K562 (cell line): Measurements from ENCODE around the gene ZNF646. TPM values are rescaled to one million over a fixed set of nuclear protein-coding genes. Genes with fewer than 3 reads are reported as not detected.

Experiments
- CREB3 ChIP-seq: fragments of 450-650 bp; conservative IDR thresholded peaks from 2 replicates; pipeline ENCODE4 v1.6.1; 2016; ENCODE audit warnings: missing genetic modification characterization, low read depth, mild to moderate bottlenecking, missing compliant biosample characterization, moderate library complexity
- DACH1 ChIP-seq: fragments of 450-650 bp; IDR thresholded peaks from 2 replicates; pipeline ENCODE4 v1.6.1; 2018; ENCODE audit not compliant: partially characterized antibody
- FOXK1 ChIP-seq: sonication (generic); formaldehyde crosslinking; IDR thresholded peaks from 2 replicates; pipeline ENCODE4 v1.8.0; 2022; ENCODE audit warnings: missing genetic modification reagents, mild to moderate bottlenecking, borderline replicate concordance
- GABPB1 ChIP-seq: sonication (generic); formaldehyde crosslinking; IDR thresholded peaks from 2 replicates; pipeline ENCODE4 v1.8.0; 2022; ENCODE audit warnings: mild to moderate bottlenecking, missing genetic modification reagents
- GATAD2B ChIP-seq: fragments of 450-650 bp; IDR thresholded peaks from 2 replicates; pipeline ENCODE4 v1.6.1; 2017; ENCODE audit warnings: mild to moderate bottlenecking, borderline replicate concordance
- IFI16 ChIP-seq: fragments of 250-450 bp; sonication (Bioruptor Pico); IDR thresholded peaks from 2 replicates; pipeline ENCODE4 v2.1.2; 2022; ENCODE audit warnings: mild to moderate bottlenecking, inconsistent platforms
- NFE2L1 ChIP-seq: fragments of 450-650 bp; IDR thresholded peaks from 2 replicates; pipeline ENCODE4 v1.6.1; 2016; ENCODE audit warnings: missing genetic modification characterization, low read depth, mild to moderate bottlenecking, missing compliant biosample characterization, moderate library complexity, borderline replicate concordance
- RCOR1 ChIP-seq, 2 experiments: IDR thresholded peaks; 2 replicates each; pipeline ENCODE4 v1.6.1; 2012; ENCODE audit warnings: low read depth in 2 of 2, low read length in 2 of 2, borderline replicate concordance in 1 of 2, improper control_type of control experiment in 1 of 2
- SAP30 ChIP-seq: fragments of 200-600 bp; sonication (generic); IDR thresholded peaks from 2 replicates; pipeline ENCODE4 v1.6.1; 2012; ENCODE audit warnings: borderline replicate concordance, low read depth, mild to moderate bottlenecking, moderate library complexity, low read length, control low read depth, inconsistent platforms; ENCODE audit not compliant: insufficient read depth, poor library complexity, severe bottlenecking
- ZBTB12 ChIP-seq: fragments of 250-450 bp; sonication (Bioruptor Pico); IDR thresholded peaks from 2 replicates; pipeline ENCODE4 v1.4.0; 2020
- ZFP36 ChIP-seq: fragments of 150-350 bp; IDR thresholded peaks from 2 replicates; pipeline ENCODE4 v1.6.1; 2018; ENCODE audit warnings: low read length, low read depth; ENCODE audit not compliant: partially characterized antibody
- ZNF24 ChIP-seq: fragments of 450-650 bp; IDR thresholded peaks from 2 replicates; pipeline ENCODE4 v1.6.1; 2016
- polyA plus RNA-seq, 8 experiments: library from polyadenylated mRNA; depleted of rRNA in 4 of 8; stranded (reverse) in 5 of 8; unstranded in 3 of 8; fragments of >200 nt; fragmentation: Nextera tagmentation in 2 of 8; fragmentation: Illumina TruSeq in 1 of 8; extraction: Ambion mirVana in 2 of 8; extraction: Trizol in 1 of 8; gene quantifications; 2 replicates each; pipeline versions ENCODE4 v1.2.1 to v1.2.3, GENCODE V29; 2011 to 2014; ENCODE audit warnings: inconsistent platforms in 1 of 8, missing spikeins in 1 of 8
- total RNA-seq, 7 experiments: library from RNA; depleted of rRNA in 6 of 7; stranded (reverse); fragments of >200 nt in 6 of 7; fragmentation: Illumina TruSeq in 2 of 7; extraction: Trizol in 2 of 7; gene quantifications; 2 replicates each; pipeline versions ENCODE4 v1.2.1 to v1.2.3, GENCODE V29; 2011 to 2021; ENCODE audit warnings: low replicate concordance in 1 of 7
- TF ChIP-seq, protein P1 (sequence below): fragments of 450-650 bp; formaldehyde crosslinking; IDR thresholded peaks from 2 replicates; pipeline ENCODE4 v1.4.0; 2020; ENCODE audit warnings: mild to moderate bottlenecking
- TF ChIP-seq, protein P2 (sequence below): fragments of 200-400 bp; formaldehyde crosslinking; IDR thresholded peaks from 2 replicates; pipeline ENCODE4 v1.6.1; 2017; ENCODE audit warnings: mild to moderate bottlenecking, low read depth, low read length, moderate library complexity
- TF ChIP-seq, protein P3 (sequence below): fragments of 200-800 bp; sonication (Bioruptor generic); IDR thresholded peaks from 2 replicates; pipeline ENCODE4 v1.6.1; 2016; ENCODE audit warnings: missing genetic modification characterization, missing compliant biosample characterization

Gene ZNF646
- total and polyA plus RNA-seq, 9 of the 15 experiments (the other 6 are each of a cell fraction or from before 2014, with no cell fraction given) = 0.08 to 20.6 (median 8.0) TPM

DNA sequence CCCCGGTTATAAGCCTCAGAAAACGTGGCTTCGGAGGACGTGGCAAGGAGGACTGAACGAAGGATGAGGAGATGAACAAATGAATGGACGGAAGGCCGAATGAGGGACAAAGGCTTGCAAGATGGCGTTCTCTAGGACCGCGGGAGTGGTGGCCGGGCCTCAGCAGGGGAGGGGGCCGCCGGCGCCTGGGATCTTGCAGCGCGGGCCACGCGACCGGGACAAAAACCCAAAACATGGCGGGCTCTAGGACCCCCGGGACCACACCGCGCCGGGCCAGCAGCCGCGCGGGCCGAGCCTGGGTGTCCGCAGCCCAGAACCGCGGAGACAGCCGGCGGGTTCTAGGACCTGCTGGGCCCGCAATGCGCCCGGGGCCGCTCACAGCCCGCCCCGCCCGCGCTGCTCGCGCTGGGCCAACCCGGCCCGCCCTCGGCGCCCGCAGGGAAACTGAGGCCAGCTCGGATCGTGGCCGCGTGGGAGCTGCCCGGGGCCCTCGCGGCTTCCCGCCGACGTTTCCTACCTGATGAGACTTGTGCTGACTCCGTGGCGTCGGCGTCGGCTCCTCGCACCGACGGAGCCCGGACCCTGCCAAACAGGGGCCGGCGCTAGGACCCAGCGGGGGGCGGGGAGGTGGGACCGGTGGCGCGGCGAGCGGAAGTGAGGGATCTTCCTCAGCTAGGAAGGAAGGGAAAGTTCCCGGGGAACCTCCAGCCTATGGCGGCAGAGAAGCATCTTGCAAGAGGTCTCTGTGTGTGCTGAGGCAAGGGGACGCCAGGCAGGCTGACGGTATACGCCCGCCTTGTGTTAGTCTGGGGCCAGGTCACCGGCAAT, 866 bp upstream of the ZNF646 start (continued):
- TF ChIP-seq, protein P1, sequence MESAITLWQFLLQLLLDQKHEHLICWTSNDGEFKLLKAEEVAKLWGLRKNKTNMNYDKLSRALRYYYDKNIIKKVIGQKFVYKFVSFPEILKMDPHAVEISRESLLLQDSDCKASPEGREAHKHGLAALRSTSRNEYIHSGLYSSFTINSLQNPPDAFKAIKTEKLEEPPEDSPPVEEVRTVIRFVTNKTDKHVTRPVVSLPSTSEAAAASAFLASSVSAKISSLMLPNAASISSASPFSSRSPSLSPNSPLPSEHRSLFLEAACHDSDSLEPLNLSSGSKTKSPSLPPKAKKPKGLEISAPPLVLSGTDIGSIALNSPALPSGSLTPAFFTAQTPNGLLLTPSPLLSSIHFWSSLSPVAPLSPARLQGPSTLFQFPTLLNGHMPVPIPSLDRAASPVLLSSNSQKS (CRISPR knock-in tag) = no peak
- TF ChIP-seq NFE2L1 (tag) (no peak), DACH1 (no peak), ZNF24 (peak; percentile 99), ZFP36 (no peak), GABPB1 (CRISPR knock-in tag) (no peak; the same call in 1 of the 2 replicates), GATAD2B (no peak; the same call in 1 of the 2 replicates), SAP30 (peak; percentile 74), ZBTB12 (CRISPR knock-in tag) (no peak), IFI16 (CRISPR knock-in tag) (no peak), CREB3 (tag) (no peak), RCOR1 (IDR thresholded peaks at IDR 0.05; ENCODE audit: borderline replicate concordance in 1 of 2, low read depth in 2 of 2, low read length in 2 of 2) (no peak; a peak in 1 of 4 replicates), FOXK1 (peak; percentile 58; the same call in 1 of the 2 replicates)
- TF ChIP-seq, protein P2, sequence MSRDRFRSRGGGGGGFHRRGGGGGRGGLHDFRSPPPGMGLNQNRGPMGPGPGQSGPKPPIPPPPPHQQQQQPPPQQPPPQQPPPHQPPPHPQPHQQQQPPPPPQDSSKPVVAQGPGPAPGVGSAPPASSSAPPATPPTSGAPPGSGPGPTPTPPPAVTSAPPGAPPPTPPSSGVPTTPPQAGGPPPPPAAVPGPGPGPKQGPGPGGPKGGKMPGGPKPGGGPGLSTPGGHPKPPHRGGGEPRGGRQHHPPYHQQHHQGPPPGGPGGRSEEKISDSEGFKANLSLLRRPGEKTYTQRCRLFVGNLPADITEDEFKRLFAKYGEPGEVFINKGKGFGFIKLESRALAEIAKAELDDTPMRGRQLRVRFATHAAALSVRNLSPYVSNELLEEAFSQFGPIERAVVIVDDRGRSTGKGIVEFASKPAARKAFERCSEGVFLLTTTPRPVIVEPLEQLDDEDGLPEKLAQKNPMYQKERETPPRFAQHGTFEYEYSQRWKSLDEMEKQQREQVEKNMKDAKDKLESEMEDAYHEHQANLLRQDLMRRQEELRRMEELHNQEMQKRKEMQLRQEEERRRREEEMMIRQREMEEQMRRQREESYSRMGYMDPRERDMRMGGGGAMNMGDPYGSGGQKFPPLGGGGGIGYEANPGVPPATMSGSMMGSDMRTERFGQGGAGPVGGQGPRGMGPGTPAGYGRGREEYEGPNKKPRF = no peak
- TF ChIP-seq, protein P3, sequence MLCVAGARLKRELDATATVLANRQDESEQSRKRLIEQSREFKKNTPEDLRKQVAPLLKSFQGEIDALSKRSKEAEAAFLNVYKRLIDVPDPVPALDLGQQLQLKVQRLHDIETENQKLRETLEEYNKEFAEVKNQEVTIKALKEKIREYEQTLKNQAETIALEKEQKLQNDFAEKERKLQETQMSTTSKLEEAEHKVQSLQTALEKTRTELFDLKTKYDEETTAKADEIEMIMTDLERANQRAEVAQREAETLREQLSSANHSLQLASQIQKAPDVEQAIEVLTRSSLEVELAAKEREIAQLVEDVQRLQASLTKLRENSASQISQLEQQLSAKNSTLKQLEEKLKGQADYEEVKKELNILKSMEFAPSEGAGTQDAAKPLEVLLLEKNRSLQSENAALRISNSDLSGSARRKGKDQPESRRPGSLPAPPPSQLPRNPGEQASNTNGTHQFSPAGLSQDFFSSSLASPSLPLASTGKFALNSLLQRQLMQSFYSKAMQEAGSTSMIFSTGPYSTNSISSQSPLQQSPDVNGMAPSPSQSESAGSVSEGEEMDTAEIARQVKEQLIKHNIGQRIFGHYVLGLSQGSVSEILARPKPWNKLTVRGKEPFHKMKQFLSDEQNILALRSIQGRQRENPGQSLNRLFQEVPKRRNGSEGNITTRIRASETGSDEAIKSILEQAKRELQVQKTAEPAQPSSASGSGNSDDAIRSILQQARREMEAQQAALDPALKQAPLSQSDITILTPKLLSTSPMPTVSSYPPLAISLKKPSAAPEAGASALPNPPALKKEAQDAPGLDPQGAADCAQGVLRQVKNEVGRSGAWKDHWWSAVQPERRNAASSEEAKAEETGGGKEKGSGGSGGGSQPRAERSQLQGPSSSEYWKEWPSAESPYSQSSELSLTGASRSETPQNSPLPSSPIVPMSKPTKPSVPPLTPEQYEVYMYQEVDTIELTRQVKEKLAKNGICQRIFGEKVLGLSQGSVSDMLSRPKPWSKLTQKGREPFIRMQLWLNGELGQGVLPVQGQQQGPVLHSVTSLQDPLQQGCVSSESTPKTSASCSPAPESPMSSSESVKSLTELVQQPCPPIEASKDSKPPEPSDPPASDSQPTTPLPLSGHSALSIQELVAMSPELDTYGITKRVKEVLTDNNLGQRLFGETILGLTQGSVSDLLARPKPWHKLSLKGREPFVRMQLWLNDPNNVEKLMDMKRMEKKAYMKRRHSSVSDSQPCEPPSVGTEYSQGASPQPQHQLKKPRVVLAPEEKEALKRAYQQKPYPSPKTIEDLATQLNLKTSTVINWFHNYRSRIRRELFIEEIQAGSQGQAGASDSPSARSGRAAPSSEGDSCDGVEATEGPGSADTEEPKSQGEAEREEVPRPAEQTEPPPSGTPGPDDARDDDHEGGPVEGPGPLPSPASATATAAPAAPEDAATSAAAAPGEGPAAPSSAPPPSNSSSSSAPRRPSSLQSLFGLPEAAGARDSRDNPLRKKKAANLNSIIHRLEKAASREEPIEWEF (CRISPR knock-in tag) = no peak
